OCI-LY1 (cell line): ENCODE data around the gene HPD.

Source experiments
- EZH2 ChIP-seq: fragments of 200-600 bp; sonication (generic), shearing (Covaris generic); IDR thresholded peaks from 2 replicates; pipeline ENCODE4 v1.8.0; 2017; ENCODE audit warnings: borderline replicate concordance, mixed run types, mild to moderate bottlenecking, antibody characterized with exemption, low read length, moderate library complexity, mixed read lengths
- TF ChIP-seq, protein P1 (sequence below): fragments of 200-600 bp; sonication (generic), shearing (Covaris generic); IDR thresholded peaks from 2 replicates; pipeline ENCODE4 v1.5.1; 2017; ENCODE audit warnings: mild to moderate bottlenecking, antibody characterized with exemption, low read length, moderate library complexity, mixed read lengths

DNA sequence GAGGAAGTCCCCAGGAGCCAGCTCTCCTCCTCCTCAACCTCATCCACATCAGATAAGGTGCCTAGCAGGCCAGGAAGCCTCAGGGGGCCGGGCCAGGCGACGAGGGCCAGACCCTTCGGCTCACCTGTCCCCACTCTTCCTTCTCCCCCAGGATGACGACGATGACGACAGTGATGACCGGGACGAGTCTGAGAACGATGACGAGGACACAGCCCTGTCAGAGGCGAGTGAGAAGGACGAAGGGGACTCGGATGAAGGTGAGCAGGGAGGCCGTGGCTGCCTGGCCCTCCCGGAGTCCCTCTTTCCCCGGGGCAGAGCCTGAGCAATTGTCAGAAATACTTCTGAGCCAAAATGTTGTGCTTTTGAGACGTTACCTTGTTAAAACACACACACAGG, 41.0 kb downstream of the HPD start:
- TF ChIP-seq, protein P1, sequence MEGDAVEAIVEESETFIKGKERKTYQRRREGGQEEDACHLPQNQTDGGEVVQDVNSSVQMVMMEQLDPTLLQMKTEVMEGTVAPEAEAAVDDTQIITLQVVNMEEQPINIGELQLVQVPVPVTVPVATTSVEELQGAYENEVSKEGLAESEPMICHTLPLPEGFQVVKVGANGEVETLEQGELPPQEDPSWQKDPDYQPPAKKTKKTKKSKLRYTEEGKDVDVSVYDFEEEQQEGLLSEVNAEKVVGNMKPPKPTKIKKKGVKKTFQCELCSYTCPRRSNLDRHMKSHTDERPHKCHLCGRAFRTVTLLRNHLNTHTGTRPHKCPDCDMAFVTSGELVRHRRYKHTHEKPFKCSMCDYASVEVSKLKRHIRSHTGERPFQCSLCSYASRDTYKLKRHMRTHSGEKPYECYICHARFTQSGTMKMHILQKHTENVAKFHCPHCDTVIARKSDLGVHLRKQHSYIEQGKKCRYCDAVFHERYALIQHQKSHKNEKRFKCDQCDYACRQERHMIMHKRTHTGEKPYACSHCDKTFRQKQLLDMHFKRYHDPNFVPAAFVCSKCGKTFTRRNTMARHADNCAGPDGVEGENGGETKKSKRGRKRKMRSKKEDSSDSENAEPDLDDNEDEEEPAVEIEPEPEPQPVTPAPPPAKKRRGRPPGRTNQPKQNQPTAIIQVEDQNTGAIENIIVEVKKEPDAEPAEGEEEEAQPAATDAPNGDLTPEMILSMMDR: no peak
- TF ChIP-seq EZH2: no peak
